H9 (cell line): ENCODE results near the gene MYO10. TPM values are rescaled to one million over a fixed set of nuclear protein-coding genes. Genes with fewer than 3 reads are reported as not detected.

Source experiments
- DNase-seq: peaks from one replicate; pipeline ENCODE4 v3.0.0-alpha.2; 2017
- H2AFZ ChIP-seq: one replicate; pipeline ENCODE4 v1.6.1; 2013; ENCODE audit warnings: mild to moderate bottlenecking, low read length, control low read depth, moderate library complexity
- H2AK5ac ChIP-seq: 2 replicates; pipeline ENCODE4 v1.6.1; 2013; ENCODE audit warnings: low read length, control low read depth, mixed read lengths; ENCODE audit not compliant: insufficient read length
- H2BK120ac ChIP-seq: one replicate; pipeline ENCODE4 v1.6.1; 2013; ENCODE audit warnings: low read depth, mild to moderate bottlenecking, low read length, control low read depth, inconsistent platforms; ENCODE audit not compliant: poor library complexity, severe bottlenecking
- H2BK12ac ChIP-seq: 2 replicates; pipeline ENCODE4 v1.6.1; 2013; ENCODE audit warnings: low read length, control low read depth, mixed read lengths, low read depth; ENCODE audit not compliant: insufficient read length
- H2BK15ac ChIP-seq: 2 replicates; pipeline ENCODE4 v1.6.1; 2013; ENCODE audit warnings: low read depth, low read length, control low read depth
- H2BK20ac ChIP-seq: one replicate; pipeline ENCODE4 v1.6.1; 2013; ENCODE audit warnings: low read depth, mild to moderate bottlenecking, low read length, control low read depth, inconsistent platforms; ENCODE audit not compliant: poor library complexity, severe bottlenecking
- H2BK5ac ChIP-seq: 2 replicates; pipeline ENCODE4 v1.6.1; 2013; ENCODE audit warnings: low read length, control low read depth, mixed read lengths; ENCODE audit not compliant: insufficient read length
- H3K14ac ChIP-seq: 2 replicates; pipeline ENCODE4 v1.6.1; 2013; ENCODE audit warnings: low read length, control low read depth; ENCODE audit not compliant: insufficient read depth
- H3K18ac ChIP-seq: 2 replicates; pipeline ENCODE4 v1.6.1; 2013; ENCODE audit warnings: low read depth, mild to moderate bottlenecking, mixed read lengths, low read length, control low read depth; ENCODE audit not compliant: insufficient read length
- H3K23ac ChIP-seq: 2 replicates; pipeline ENCODE4 v1.6.1; 2013; ENCODE audit warnings: low read length, control low read depth, mixed read lengths, low read depth; ENCODE audit not compliant: insufficient read length
- H3K23me2 ChIP-seq: 2 replicates; pipeline ENCODE4 v1.6.1; 2013; ENCODE audit warnings: low read depth, mild to moderate bottlenecking, mixed read lengths, low read length, control low read depth; ENCODE audit not compliant: insufficient read length, poor library complexity, severe bottlenecking
- H3K27ac ChIP-seq: 2 replicates; pipeline ENCODE4 v1.5.1; 2013; ENCODE audit warnings: low read length, control low read depth, mixed read lengths, low read depth; ENCODE audit not compliant: insufficient read length
- H3K27me3 ChIP-seq: 2 replicates; pipeline ENCODE4 v1.6.1; 2013; ENCODE audit warnings: low read length, control low read depth, inconsistent platforms; ENCODE audit not compliant: insufficient read depth
- H3K4ac ChIP-seq: 2 replicates; pipeline ENCODE4 v1.6.1; 2013; ENCODE audit warnings: low read depth, mild to moderate bottlenecking, control low read depth, inconsistent platforms, low read length, moderate library complexity
- H3K4me1 ChIP-seq: 2 replicates; pipeline ENCODE4 v1.6.1; 2013; ENCODE audit warnings: low read length, control low read depth, inconsistent platforms; ENCODE audit not compliant: insufficient read depth
- H3K4me2 ChIP-seq: 2 replicates; pipeline ENCODE4 v1.6.1; 2013; ENCODE audit warnings: low read length, control low read depth, mixed read lengths; ENCODE audit not compliant: insufficient read length, insufficient read depth
- H3K56ac ChIP-seq: 2 replicates; pipeline ENCODE4 v1.6.1; 2013; ENCODE audit warnings: low read depth, mild to moderate bottlenecking, mixed read lengths, low read length, control low read depth; ENCODE audit not compliant: insufficient read length
- H3K79me1 ChIP-seq: 2 replicates; pipeline ENCODE4 v1.6.1; 2013; ENCODE audit warnings: low read depth, mild to moderate bottlenecking, moderate library complexity, low read length, control low read depth, inconsistent platforms; ENCODE audit not compliant: insufficient read depth, poor library complexity, severe bottlenecking
- H3K79me2 ChIP-seq: 2 replicates; pipeline ENCODE4 v1.6.1; 2013; ENCODE audit warnings: low read length, control low read depth, inconsistent platforms; ENCODE audit not compliant: insufficient read depth
- H3K9ac ChIP-seq: 2 replicates; pipeline ENCODE4 v1.6.1; 2013; ENCODE audit warnings: low read length, control low read depth, mixed read lengths; ENCODE audit not compliant: insufficient read length; ENCODE audit errors: extremely low read depth
- H3K9me3 ChIP-seq: one replicate; pipeline ENCODE4 v1.6.1; 2013; ENCODE audit warnings: low read depth, low read length, inconsistent platforms; ENCODE audit not compliant: control insufficient read depth
- H3T11ph ChIP-seq: one replicate; pipeline ENCODE4 v1.6.1; 2013; ENCODE audit warnings: mild to moderate bottlenecking, low read length, control low read depth, inconsistent platforms
- H4K20me1 ChIP-seq: one replicate; pipeline ENCODE4 v1.6.1; 2013; ENCODE audit not compliant: control insufficient read depth, insufficient read length, insufficient read depth
- H4K5ac ChIP-seq: 2 replicates; pipeline ENCODE4 v1.6.1; 2013; ENCODE audit warnings: low read depth, mild to moderate bottlenecking, mixed read lengths, low read length, control low read depth; ENCODE audit not compliant: insufficient read length
- H4K8ac ChIP-seq: replicated peaks from 2 replicates; pipeline ENCODE4 v1.6.1; 2013; ENCODE audit warnings: low read length, control low read depth, mixed read lengths, low read depth; ENCODE audit not compliant: insufficient read length
- H4K91ac ChIP-seq: 2 replicates; pipeline ENCODE4 v1.6.1; 2013; ENCODE audit warnings: low read depth, mild to moderate bottlenecking, moderate library complexity, mixed read lengths, low read length, control low read depth; ENCODE audit not compliant: insufficient read length
- H3K27ac Mint-ChIP-seq, 3 experiments: 2 replicates in 2 of 3; 3 replicates in 1 of 3; pipeline ENCODE4 v1.8.0; 2020 to 2021; ENCODE audit warnings: mixed read lengths in 3 of 3, mild to moderate bottlenecking in 1 of 3, moderate library complexity in 1 of 3
- H3K27me3 Mint-ChIP-seq: 2 replicates; pipeline ENCODE4 v1.8.0; 2021; ENCODE audit warnings: low read depth, mild to moderate bottlenecking, moderate library complexity, mixed read lengths
- H3K36me3 Mint-ChIP-seq, 3 experiments: 2 replicates in 2 of 3; 3 replicates in 1 of 3; pipeline ENCODE4 v1.8.0; 2020 to 2021; ENCODE audit warnings: low read depth in 3 of 3, mixed read lengths in 3 of 3; ENCODE audit not compliant: insufficient read depth in 1 of 3
- H3K4me1 Mint-ChIP-seq, 2 experiments: 2 replicates each; pipeline ENCODE4 v1.8.0; 2020; ENCODE audit warnings: mixed read lengths in 2 of 2
- H3K4me3 Mint-ChIP-seq, 2 experiments: 2 replicates in 1 of 2; 3 replicates in 1 of 2; pipeline ENCODE4 v1.8.0; 2020 to 2021; ENCODE audit warnings: mild to moderate bottlenecking in 2 of 2, mixed read lengths in 2 of 2, moderate library complexity in 1 of 2
- H3K9me3 Mint-ChIP-seq, 2 experiments: 2 replicates in 1 of 2; 3 replicates in 1 of 2; pipeline ENCODE4 v1.8.0; 2020; ENCODE audit warnings: mild to moderate bottlenecking in 2 of 2, mixed read lengths in 2 of 2, moderate library complexity in 1 of 2
- WGBS: extraction: QIAGEN DNeasy Blood & Tissue Kit; methylation state at CpG from one replicate; pipeline ENCODE4 v1.1.7; 2013; ENCODE audit warnings: missing lambda C conversion rate, low lambda C conversion rate, mixed read lengths; ENCODE audit not compliant: insufficient read length; ENCODE audit errors: extremely low coverage; 5-methylcytosine and 5-hydroxymethylcytosine counted together
- total RNA-seq: library from RNA; stranded (reverse); gene quantifications from 2 replicates; pipeline ENCODE4 v1.2.1, GENCODE V29; 2021
- TF ChIP-seq, protein P1 (sequence below): fragments of 200-600 bp; sonication (generic); conservative IDR thresholded peaks from 3 replicates; pipeline ENCODE4 v1.8.0; 2021; ENCODE audit warnings: antibody characterized with exemption, mild to moderate bottlenecking

The MYO10 gene
- total RNA-seq, 1 experiment from 2014 or later, result 127 TPM

DNA sequence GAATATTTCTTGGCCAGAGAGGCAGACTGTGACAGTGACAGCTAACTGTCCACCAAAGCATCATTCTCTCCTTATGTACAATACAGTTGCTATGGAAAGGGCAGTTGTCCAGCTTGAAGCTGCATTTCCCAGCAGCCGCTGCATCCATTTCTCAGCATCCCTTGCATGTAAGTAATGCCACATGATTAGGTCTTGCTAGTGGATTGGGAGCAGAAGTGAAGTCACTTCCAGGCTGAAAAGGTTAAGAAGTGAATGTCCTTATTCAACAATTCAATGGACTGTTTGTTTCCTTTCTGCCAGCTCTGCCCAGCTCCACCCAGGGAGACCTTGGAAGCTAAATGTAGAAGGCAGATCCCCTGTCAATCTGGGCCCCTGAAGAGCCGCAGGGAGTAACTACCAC, 293.2 kb downstream of the MYO10 start:
- no peaks in the 10 kb centered on the region for H3K9me3 ChIP-seq
- no peak overlapping the region for H4K8ac ChIP-seq
- no peak overlapping the region for H2AFZ ChIP-seq
- H4K91ac ChIP-seq, result no peak overlapping the region
- Mint-ChIP-seq H3K9me3 (peaks cover 11 to 17% of the 10 kb centered on the region in 2 experiments), H3K4me3 (no peak overlapping the region), H3K4me1 (peaks cover 12% of the 10 kb centered on the region in 2 experiments), H3K36me3 (peaks cover 4 to 11% (median 6%) of the 10 kb centered on the region in 3 experiments; a peak in 6 of 7 replicates), H3K27me3 (peaks cover 9% of the 10 kb centered on the region), H3K27ac (no peak overlapping the region)
- H4K20me1 ChIP-seq, result peaks cover 2% of the 10 kb centered on the region
- no peak overlapping the region for H2BK15ac ChIP-seq
- H3K23me2 ChIP-seq, result no peaks in the 10 kb centered on the region
- TF ChIP-seq, protein P1, sequence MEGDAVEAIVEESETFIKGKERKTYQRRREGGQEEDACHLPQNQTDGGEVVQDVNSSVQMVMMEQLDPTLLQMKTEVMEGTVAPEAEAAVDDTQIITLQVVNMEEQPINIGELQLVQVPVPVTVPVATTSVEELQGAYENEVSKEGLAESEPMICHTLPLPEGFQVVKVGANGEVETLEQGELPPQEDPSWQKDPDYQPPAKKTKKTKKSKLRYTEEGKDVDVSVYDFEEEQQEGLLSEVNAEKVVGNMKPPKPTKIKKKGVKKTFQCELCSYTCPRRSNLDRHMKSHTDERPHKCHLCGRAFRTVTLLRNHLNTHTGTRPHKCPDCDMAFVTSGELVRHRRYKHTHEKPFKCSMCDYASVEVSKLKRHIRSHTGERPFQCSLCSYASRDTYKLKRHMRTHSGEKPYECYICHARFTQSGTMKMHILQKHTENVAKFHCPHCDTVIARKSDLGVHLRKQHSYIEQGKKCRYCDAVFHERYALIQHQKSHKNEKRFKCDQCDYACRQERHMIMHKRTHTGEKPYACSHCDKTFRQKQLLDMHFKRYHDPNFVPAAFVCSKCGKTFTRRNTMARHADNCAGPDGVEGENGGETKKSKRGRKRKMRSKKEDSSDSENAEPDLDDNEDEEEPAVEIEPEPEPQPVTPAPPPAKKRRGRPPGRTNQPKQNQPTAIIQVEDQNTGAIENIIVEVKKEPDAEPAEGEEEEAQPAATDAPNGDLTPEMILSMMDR, result no peak
- no CpG with 5 or more reads among the region's 2 CpGs for WGBS
- H2BK12ac ChIP-seq, result no peak overlapping the region
- no peak overlapping the region for H2BK5ac ChIP-seq
- no peak overlapping the region for H3T11ph ChIP-seq
- no peak overlapping the region for H2AK5ac ChIP-seq
- no peak overlapping the region for H3K14ac ChIP-seq
- no peak overlapping the region for H3K56ac ChIP-seq
- no peak overlapping the region for H3K9ac ChIP-seq
- H3K27me3 ChIP-seq, result no peaks in the 10 kb centered on the region
- no peak overlapping the region for H2BK20ac ChIP-seq
- no peak overlapping the region for H2BK120ac ChIP-seq
- no peak overlapping the region for H3K27ac ChIP-seq
- no peak overlapping the region for H3K4ac ChIP-seq
- H3K4me1 ChIP-seq, result no peaks in the 10 kb centered on the region
- no peak for DNase-seq
- H4K5ac ChIP-seq, result no peak overlapping the region
- H3K79me2 ChIP-seq, result no peaks in the 10 kb centered on the region
- no peak overlapping the region for H3K23ac ChIP-seq
- H3K4me2 ChIP-seq, result no peak overlapping the region
- H3K79me1 ChIP-seq, result no peaks in the 10 kb centered on the region
- no peak overlapping the region for H3K18ac ChIP-seq
